Osteocyte (in vitro differentiated cells): Measurements from ENCODE around the gene SLC25A28. TPM values are rescaled to one million over a fixed set of nuclear protein-coding genes. Genes with fewer than 3 reads are reported as not detected.
A peak's percentile ranks its signal among the peaks of the same experiment; 100 is the strongest.

Source experiments
- DNase-seq: peaks from one replicate; pipeline ENCODE4 v3.0.0; 2021; ENCODE audit warnings: mixed read lengths; ENCODE audit not compliant: unreplicated experiment; ENCODE audit errors: extremely low spot score
- H3K27ac Mint-ChIP-seq: one replicate; pipeline ENCODE4 v1.8.0; 2021; ENCODE audit warnings: mild to moderate bottlenecking, mixed read lengths; ENCODE audit not compliant: unreplicated experiment
- H3K27me3 Mint-ChIP-seq: one replicate; pipeline ENCODE4 v1.8.0; 2021; ENCODE audit warnings: mixed read lengths; ENCODE audit not compliant: unreplicated experiment
- H3K36me3 Mint-ChIP-seq: one replicate; pipeline ENCODE4 v1.8.0; 2021; ENCODE audit warnings: mixed read lengths; ENCODE audit not compliant: unreplicated experiment
- H3K4me1 Mint-ChIP-seq: one replicate; pipeline ENCODE4 v1.8.0; 2021; ENCODE audit warnings: mixed read lengths; ENCODE audit not compliant: unreplicated experiment
- H3K4me3 Mint-ChIP-seq: one replicate; pipeline ENCODE4 v1.8.0; 2021; ENCODE audit warnings: mild to moderate bottlenecking, moderate library complexity, mixed read lengths; ENCODE audit not compliant: unreplicated experiment
- H3K9me3 Mint-ChIP-seq: one replicate; pipeline ENCODE4 v1.8.0; 2021; ENCODE audit warnings: mixed read lengths; ENCODE audit not compliant: unreplicated experiment
- total RNA-seq: library from RNA; stranded (reverse); gene quantifications from 2 replicates; pipeline ENCODE4 v1.2.1, GENCODE V29; 2021
- TF ChIP-seq, protein P1 (sequence below): fragments of 200-600 bp; sonication (generic); IDR thresholded peaks from 2 replicates; pipeline ENCODE4 v1.5.0; 2021; ENCODE audit warnings: antibody characterized with exemption, mild to moderate bottlenecking, moderate library complexity

Gene SLC25A28
- total RNA-seq, 1 donor from 2014 or later, result 32.9 TPM

GRCh38 chr10:99620711-99621453 is 643 bp upstream of the SLC25A28 start:
- Mint-ChIP-seq H3K27ac (peak overlapping the region; percentile 98), H3K4me1 (peaks cover 34% of the 10 kb centered on the region), H3K4me3 (peak overlapping the region; percentile 83), H3K9me3 (no peaks in the 10 kb centered on the region), H3K27me3 (peaks cover 4% of the 10 kb centered on the region), H3K36me3 (no peaks in the 10 kb centered on the region)
- peak; percentile 97 for DNase-seq
- TF ChIP-seq, protein P1, sequence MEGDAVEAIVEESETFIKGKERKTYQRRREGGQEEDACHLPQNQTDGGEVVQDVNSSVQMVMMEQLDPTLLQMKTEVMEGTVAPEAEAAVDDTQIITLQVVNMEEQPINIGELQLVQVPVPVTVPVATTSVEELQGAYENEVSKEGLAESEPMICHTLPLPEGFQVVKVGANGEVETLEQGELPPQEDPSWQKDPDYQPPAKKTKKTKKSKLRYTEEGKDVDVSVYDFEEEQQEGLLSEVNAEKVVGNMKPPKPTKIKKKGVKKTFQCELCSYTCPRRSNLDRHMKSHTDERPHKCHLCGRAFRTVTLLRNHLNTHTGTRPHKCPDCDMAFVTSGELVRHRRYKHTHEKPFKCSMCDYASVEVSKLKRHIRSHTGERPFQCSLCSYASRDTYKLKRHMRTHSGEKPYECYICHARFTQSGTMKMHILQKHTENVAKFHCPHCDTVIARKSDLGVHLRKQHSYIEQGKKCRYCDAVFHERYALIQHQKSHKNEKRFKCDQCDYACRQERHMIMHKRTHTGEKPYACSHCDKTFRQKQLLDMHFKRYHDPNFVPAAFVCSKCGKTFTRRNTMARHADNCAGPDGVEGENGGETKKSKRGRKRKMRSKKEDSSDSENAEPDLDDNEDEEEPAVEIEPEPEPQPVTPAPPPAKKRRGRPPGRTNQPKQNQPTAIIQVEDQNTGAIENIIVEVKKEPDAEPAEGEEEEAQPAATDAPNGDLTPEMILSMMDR, result no peak

DNA sequence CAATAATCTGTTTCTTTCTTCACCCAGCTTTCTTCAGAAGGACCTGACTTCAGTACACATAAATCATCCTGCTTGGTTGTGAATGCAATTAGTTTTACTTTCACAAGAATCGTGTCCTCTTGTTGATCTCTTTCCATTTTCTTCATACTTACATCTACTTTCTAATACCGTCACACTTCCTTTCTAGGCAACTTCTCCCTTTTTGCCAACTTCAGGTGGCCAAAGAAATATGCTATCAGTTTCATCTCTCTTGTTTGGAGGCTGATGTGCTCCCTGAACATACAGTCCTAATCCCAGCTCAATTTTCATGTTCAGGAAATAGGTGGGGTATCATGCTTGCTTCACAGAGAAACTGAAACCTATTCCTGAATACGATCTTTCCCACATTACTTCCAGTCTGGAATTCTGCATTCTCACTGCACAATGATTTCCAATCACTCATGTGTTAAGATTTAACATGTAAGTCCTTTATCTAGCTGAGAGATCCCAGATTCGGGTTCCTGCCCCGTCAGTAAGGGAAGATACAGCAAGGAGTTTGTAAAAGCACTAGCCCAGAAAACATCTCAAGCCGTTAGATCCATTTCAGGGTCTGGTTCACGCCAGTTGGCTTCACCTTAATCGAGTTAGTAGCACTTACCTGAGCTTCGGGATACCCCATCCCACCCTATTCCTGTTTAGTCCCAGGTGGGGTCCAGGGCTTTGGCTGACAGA is 994 bp downstream of the SLC25A28 start:
- peak overlapping the region; percentile 79 for H3K4me3 Mint-ChIP-seq
- no peak for DNase-seq
- H3K9me3 Mint-ChIP-seq, result no peaks in the 10 kb centered on the region
- peaks cover 34% of the 10 kb centered on the region for H3K4me1 Mint-ChIP-seq
- no peaks in the 10 kb centered on the region for H3K27me3 Mint-ChIP-seq
- TF ChIP-seq, protein P1, result no peak
- H3K36me3 Mint-ChIP-seq, result no peaks in the 10 kb centered on the region
- peak overlapping the region; percentile 77 for H3K27ac Mint-ChIP-seq

DNA sequence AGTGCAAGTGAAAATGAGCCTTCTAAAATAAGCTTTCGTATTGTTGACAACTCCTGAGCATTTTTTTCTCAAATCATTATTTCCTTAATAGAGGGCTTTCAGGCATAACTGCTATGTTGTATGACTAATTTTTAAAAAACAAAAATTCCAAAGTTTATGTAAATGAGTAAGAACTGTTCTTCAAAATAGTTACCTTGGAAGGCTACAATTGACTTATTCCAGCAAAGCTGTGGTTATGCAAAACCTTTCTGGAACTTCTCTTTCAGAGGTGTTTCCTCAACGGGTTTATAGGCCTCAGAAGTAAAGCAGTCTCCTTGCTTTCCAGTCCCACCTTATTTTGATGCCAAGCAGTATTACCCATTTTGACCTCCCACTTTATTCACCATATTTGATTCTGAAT is 2.5 kb downstream of the SLC25A28 start:
- TF ChIP-seq, protein P1, result no peak
- H3K4me1 Mint-ChIP-seq, result peaks cover 34% of the 10 kb centered on the region
- H3K9me3 Mint-ChIP-seq, result no peaks in the 10 kb centered on the region
- H3K27ac Mint-ChIP-seq, result no peak overlapping the region
- H3K36me3 Mint-ChIP-seq, result no peaks in the 10 kb centered on the region
- DNase-seq, result no peak
- no peak overlapping the region for H3K4me3 Mint-ChIP-seq
- no peaks in the 10 kb centered on the region for H3K27me3 Mint-ChIP-seq

DNA sequence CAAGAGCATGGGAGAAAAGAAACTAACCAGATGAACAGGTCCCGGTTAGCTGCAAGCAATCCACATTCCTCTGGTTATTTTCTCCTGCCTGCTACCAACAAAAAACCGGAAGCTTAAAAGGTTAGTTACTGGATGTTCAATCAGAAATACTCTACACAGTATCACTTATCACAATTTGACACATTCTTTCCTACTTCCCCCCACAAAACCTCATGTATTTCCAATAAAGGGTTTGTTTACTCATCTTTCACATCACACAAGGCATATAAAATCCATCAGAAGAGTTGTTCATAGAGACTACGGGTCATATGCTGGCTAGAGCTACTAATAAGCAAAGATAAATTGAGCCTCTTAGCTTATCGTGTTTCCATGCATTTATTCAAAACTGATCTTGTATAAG is 4.8 kb downstream of the SLC25A28 start:
- no peak for DNase-seq
- TF ChIP-seq, protein P1, result no peak
- H3K9me3 Mint-ChIP-seq, result no peaks in the 10 kb centered on the region
- H3K36me3 Mint-ChIP-seq, result no peaks in the 10 kb centered on the region
- H3K4me3 Mint-ChIP-seq, result no peak overlapping the region
- H3K4me1 Mint-ChIP-seq, result peaks cover 22% of the 10 kb centered on the region
- H3K27ac Mint-ChIP-seq, result no peak overlapping the region
- no peaks in the 10 kb centered on the region for H3K27me3 Mint-ChIP-seq

DNA sequence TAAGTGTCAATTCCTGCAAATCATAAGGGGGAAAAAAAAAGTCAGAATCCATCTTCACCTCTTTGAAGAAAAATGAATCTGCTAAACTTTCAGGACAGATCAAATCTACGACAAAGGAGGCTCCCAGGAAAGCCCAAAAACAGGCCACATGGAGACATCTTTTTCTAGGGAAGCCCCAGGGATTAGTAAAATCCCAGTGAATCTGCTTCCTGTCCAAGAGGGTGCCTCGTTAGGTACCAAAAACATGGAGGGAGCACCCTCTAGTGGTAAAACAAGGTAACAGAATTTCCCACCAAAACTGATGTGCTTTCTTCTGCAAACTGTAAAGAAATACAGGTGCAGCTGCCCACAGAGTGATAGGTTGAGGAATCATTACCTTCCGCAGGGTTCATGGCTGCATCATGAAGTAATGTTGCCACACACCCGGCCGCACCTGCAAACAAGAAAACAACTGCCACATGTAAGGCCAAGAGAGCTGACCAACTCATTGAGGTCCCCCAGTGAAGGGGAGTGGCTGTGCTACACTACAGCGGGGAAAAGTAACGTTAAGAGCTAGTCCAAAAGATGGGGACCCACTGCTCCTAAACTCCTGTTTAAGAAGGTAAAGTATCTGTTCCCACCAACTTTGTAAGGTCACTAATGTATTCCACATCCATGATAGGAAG is 7.9 kb downstream of the SLC25A28 start:
- Mint-ChIP-seq H3K4me1 (peaks cover 2% of the 10 kb centered on the region), H3K27me3 (no peaks in the 10 kb centered on the region), H3K27ac (no peak overlapping the region), H3K4me3 (no peak overlapping the region), H3K9me3 (no peaks in the 10 kb centered on the region), H3K36me3 (peaks cover 8% of the 10 kb centered on the region)
- DNase-seq, result no peak
- TF ChIP-seq, protein P1, result peak; percentile 86
